Measurements from ENCODE around the gene TMEM256.
A peak's percentile ranks its signal among the peaks of the same experiment; 100 is the strongest.

The TMEM256 gene

DNA sequence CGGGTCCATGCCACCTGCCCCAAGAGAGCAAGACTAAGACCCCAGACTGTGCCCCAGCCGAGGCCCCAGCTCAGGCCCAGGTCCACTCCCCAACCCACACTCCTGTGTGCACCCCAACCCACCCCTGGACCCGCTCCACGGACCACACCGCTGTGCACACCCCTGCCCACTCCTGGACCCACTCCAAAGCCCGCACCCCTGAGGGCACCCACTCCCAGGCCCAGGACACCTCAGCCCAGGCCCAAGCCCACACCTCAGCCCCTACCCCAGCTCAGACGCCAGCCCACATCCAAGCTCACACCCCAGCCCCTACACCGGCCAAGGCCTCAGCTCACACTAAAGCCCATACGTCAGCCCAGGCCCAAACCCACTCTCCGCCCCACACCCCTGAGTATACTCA, 25.8 kb upstream of the TMEM256 start:
- DNase-seq (ENCODE audit: low read depth): no peak

DNA sequence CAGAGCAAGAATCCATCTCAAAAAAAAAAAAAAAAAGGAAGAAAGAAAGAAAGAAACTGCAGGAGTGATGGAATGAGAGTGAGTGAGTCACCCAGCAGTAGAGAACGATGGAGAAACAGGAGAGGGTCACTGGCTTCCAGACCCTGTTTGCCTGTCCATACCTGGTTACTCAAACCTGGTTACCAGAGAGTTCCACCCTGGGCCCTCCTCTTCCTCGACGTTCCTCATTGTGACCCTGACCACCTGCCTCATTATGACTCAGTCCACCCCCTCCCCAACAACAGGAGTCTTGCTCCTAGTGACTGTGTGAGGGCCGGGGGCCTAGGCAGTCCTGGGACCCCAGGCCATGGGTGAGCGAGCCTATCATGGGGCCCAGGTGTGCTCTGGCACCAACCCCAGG, 24.7 kb upstream of the TMEM256 start, which contains the start of gene SPEM3:
Gene SPEM3, plus strand, starts transcription at position 301 of the 400 bp plus-strand sequence. Its CDS starts 46 bp downstream, at position 347.
- DNase-seq (ENCODE audit: low read depth): no peak

DNA sequence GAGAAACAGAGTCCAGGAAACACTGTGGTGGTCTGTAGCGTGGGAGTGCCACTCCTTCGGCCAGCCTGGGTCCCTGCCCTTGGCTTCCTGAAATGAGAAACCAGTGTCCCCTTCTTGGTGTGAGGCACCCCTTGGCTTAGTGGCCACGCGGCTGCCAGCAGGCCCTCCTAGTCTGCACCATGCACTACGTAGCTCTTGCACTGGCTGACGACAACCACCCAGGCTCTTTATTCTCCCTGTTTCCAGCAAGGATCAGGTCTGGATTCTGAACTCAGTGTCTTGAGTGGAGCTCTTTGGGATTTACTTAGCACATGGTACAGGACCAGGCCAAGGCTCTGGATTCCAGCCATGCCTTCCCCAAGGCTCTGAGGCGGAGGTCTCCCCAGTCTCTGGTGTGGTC, 23.7 kb upstream of the TMEM256 start:
- DNase-seq (ENCODE audit: low read depth): no peak

DNA sequence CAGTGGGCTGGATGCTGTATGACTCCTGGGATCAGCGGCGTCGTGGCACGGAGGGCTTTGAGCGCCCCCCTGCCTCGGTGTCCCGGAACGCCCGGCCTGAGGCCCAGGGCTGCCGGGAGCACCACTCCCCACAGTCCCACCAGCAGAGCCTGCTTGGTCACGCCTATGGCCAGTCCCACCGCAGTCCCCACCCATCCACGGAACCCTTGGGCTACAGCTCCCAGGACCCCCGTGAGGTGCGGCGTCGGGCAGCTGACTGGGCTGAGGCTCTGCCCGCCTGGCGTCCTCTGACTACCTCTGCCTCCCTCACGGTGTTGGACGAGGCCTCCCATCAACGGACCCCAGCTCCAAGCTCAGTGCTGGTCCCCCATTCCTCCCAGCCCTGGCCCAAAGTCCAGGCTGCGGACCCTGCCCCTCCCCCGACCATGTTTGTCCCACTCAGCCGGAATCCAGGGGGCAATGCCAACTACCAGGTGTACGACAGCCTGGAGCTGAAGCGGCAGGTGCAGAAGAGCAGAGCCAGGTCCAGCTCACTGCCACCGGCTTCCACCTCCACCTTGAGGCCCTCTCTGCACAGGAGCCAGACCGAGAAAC, 23.1 kb upstream of the TMEM256 start:
- DNase-seq (ENCODE audit: low read depth): no peak

DNA sequence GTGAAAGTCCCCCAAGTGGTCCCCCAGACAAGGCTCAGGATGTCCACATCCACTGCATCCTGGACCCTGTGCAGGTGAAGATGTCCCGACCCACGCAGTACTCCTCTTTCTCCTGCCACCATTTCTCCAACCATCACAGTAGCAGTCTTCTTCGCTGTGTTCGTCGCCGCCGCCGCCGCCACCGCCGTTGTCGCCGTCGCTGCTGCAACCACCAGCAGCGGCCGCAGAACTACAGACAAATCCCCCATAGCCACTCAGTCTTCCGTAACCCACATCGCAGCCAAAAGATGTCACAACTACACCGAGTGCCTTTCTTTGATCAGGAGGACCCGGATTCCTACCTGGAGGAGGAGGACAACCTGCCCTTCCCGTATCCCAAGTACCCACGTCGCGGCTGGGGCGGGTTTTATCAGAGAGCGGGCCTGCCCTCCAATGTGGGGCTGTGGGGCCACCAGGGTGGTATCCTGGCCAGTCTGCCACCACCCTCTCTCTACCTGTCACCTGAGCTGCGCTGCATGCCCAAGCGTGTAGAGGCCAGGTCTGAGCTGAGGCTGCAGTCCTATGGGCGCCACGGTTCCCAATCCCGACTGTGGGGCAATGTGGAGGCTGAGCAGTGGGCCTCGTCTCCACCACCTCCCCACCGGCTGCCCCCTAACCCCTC, 22.4 kb upstream of the TMEM256 start:
- no peak for DNase-seq (ENCODE audit: low read depth)

DNA sequence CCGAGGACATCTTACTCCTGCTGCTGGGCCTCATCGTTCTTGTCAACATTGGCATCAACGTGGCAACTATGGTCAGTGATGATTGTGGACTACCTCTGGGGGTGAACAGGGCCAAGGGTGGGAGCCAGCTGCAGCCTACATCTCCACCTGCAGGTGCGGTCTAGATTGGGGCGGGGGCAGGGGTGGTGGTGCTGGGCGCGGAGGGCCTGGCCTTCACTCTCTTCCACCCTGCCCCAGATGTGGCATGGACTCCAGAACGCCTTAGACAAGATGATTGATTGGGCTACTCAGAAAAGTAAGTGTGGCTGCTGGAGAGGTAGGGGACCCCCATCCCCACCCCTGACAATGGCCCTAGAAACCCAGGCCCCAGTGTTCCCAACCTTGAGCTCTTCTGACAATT, 21.9 kb upstream of the TMEM256 start:
- DNase-seq (ENCODE audit: low read depth): no peak

DNA sequence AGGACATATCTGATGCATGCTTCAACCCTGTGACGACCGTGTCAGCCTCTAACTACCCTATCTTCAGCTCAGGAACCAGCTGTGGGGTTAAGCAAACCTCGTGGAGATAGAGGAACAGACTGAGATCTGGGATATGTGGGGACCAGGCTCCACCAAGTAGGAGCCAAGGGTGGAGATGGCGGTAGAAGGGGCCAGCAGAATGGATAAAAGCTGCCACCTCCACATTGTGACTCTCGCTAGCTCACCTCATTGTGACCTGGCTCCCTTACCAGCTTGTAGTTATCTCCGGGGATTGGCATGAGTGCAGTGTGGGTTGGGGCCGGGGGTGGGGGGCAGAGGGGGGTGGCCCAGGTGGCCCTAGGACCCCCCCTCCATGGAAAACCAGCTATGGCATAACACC, 21.4 kb upstream of the TMEM256 start, which contains the start of gene SPEM2:
Gene SPEM2, plus strand, starts transcription at position 301 of the 400 bp plus-strand sequence. Its CDS starts 73 bp downstream, at position 374.
- DNase-seq (ENCODE audit: low read depth): no peak

DNA sequence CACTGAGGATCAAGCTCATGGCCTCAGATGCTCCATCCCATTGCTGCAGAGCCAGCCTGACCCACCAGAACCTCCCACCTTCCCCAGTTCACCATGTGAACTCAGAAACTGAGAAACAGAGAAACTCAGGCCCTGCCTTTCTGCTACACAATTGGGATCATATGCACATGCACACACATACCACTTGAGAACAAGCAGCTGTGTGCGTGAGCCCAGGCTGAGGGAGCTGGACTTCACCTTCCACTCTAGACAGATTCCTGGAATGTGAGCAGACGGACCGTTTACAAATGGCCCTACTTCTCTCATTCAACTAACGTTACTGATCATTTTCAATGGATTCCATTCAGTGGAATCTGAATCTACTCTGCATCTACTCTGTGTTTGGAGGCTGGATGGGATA, 19.8 kb upstream of the TMEM256 start:
- no peak for DNase-seq (ENCODE audit: low read depth)

DNA sequence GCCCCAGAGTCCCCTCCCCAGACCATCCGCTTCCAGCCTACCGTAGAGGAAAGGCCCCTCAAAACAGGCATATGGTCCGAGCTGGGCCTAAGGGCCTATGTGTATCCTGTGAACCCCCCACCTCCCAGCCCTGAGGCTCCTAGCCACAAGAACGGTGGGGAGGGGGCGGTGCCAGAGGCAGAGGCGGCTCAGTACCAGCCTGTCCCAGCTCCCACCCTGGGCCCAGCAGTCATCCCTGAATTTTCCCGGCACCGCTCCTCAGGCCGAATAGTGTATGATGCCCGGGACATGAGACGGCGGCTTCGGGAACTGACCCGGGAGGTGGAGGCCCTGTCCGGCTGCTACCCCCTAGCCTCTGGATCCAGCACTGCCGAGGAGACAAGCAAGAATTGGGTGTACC, 17.3 kb upstream of the TMEM256 start:
- no peak for DNase-seq (ENCODE audit: low read depth)

DNA sequence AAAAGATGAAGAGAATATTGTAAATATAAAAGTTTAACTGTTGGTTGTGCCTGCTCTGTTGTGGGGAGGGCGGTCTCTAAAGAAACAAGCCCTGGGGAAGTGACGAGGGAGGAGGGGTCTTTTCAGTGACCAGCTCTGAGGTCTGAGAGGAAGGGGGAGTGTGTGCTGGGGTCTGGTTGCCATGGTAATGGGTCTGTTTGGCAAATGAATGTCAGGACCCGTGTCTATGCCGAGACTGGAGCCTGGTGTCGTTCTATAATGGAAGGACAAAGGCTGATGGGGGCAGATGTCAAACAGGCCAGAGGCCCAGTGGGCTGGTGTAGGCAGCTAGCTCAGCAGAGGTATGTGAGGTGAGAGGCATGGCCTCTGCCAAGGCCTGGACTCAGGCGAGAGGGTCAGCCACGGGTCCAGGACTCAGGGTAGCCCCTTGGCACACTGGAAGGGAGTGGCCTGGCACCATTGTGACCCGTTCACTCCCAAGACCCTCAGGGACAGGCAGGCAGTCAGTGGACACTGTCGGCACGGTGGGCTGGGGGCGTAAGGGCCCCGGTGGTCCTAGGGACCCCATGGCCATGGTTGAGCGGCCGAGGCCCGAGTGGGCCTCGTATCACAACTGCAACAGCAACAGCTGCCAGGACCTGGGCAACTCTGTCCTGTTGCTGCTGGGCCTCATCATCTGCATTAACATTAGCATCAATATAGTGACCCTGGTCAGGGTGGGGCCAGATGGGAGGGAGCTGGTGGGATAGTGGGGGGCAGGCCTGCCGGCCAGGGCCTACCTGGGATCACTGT, 16.1 kb upstream of the TMEM256 start, which contains the start of gene SPEM1:
Gene SPEM1, plus strand, starts transcription at position 506 of the 792 bp plus-strand sequence. Its CDS starts 61 bp downstream, at position 567.
- DNase-seq (ENCODE audit: low read depth): no peak

DNA sequence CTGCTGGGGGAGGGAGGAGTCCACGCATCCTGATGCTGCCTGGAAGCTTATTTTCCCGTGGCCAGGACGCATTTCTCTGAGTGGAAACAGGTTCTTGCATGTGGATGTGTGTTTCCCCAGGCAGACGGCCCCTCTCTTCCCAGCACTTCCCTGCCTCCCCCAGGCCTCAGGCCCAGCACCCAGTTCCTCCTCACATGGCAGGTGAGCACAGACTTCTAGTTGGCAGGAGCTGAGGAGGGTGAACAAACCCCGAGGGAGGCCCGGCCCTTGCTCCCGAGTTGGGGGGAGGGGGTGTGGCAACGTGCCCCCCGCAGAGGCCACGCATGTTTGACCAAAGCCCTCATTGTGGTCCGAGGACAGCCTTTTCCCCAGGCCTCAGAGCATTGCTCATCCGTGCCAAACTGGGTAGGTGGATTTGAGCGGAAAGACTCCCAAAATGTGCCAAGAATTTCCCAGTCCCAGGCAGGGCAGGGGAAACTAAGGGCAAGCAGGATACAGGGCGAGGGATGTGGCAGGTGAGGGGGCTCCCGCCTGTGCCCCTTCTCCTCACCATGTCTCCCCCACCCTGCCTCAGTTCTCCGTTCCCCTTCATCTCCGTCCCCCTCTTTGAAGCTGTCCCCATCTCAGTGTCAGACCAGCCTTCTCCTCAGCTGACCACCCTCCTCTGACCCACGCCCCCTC, 14.7 kb upstream of the TMEM256 start:
- DNase-seq (ENCODE audit: low read depth): no peak

DNA sequence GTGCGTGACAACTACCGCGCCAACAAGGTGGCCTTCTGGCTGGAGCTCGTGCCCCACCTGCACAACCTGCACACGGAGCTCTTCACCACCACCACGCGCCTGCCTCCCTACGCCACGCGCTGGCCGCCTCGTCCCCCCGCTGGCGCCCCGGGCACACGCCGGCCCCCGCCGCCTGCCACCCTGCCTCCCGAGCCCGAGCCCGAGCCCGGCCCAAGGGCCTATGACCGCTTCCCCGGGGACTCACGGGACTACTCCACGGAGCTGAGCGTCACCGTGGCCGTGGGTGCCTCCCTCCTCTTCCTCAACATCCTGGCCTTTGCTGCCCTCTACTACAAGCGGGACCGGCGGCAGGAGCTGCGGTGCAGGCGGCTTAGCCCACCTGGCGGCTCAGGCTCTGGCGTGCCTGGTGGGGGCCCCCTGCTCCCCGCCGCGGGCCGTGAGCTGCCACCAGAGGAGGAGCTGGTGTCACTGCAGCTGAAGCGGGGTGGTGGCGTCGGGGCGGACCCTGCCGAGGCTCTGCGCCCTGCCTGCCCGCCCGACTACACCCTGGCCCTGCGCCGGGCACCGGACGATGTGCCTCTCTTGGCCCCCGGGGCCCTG, 13.3 kb upstream of the TMEM256 start:
- no peak for DNase-seq (ENCODE audit: low read depth)

DNA sequence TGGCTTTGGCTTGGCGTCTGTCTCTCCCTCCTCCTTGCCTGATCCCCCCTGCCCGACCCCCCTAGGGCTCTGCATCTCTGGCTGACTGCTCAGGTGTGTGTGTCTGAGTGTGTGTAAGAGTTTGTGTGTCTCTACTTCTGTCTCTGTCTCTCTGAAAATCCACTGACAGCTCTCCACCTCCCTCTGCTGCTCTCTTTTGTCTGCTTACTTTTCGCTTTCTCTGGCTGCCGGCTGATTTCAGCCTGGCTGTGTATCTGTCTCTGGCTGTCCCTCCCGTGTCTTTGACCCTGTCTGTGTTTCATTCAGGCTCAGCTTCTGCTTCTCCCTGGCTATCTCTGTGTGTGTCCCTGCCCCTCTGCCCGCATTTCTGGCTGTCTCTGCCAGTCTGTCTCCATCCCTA, 12.4 kb upstream of the TMEM256 start:
- no peak for DNase-seq (ENCODE audit: low read depth)

DNA sequence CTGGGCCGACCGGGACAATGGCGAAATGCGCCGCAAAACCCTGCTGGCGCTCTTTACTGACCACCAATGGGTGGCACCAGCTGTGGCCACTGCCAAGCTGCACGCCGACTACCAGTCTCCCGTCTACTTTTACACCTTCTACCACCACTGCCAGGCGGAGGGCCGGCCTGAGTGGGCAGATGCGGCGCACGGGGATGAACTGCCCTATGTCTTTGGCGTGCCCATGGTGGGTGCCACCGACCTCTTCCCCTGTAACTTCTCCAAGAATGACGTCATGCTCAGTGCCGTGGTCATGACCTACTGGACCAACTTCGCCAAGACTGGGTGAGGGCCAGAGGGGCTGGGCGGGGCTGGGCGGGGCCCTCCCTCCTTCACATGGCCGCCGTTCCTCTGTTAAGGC, 11.9 kb upstream of the TMEM256 start:
- DNase-seq (ENCODE audit: low read depth): no peak

DNA sequence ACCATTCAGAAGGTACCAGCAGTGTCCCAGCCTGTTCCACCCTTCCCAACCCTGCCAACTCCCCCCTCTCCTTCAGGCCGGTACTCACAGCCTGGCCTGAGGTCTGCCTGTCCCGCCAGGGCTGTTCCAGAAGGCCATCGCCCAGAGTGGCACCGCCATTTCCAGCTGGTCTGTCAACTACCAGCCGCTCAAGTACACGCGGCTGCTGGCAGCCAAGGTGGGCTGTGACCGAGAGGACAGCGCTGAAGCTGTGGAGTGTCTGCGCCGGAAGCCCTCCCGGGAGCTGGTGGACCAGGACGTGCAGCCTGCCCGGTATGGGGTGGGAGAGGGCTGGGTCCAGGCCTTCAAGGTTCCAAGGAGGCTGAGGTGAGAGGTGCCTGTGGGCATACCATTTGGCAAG, 10.9 kb upstream of the TMEM256 start:
- DNase-seq (ENCODE audit: low read depth): no peak

DNA sequence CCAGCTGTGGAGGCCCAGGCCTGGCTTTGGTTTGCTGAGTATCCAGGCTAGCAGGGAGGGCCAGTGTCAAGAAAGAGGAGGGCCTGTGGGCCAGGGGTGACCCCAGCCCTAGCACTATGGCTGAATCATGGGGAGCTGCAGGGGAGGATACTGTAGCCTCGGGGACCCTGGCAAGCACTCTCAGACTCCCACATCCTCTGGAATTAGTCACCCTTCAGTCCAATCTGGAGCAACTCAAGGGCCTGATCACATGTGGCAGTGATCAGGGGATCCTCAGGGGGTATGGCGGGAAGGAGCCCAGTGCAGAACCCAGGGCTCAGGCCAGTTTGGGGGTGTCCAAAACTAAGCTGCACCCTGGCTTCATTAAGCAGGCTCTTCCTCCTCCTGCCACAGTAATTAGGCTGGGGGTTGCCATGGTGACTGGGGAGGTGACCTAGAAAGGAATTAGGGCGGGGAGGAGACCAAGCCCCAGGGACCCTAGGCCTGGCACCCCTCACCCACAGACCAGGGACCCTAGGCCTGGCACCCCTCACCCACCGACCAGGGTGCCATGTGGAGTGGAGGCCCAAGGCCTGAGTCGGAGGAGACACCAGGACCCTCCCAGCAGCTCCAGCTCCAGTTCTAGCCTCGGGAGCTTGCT, 9.6 kb upstream of the TMEM256 start:
- peak; percentile 59 for DNase-seq (ENCODE audit: low read depth)

DNA sequence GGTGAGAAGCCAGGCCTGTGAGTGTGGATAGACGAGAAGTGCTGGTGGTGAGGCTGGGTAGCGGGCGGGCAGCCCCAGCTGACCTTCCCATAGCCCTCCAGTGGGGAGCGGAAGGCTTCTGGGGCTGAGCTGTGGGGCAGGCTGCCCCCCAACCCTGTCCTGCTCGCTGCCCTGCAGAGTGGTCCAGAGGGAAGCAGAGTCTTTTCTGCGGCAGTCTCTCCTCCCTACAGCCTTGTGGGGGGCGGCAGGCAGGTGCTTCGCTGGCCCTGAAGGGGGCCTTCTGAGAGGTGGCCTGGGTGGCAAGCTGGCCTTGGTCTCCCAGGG, 7.5 kb upstream of the TMEM256 start:
- no peak for DNase-seq (ENCODE audit: low read depth)

DNA sequence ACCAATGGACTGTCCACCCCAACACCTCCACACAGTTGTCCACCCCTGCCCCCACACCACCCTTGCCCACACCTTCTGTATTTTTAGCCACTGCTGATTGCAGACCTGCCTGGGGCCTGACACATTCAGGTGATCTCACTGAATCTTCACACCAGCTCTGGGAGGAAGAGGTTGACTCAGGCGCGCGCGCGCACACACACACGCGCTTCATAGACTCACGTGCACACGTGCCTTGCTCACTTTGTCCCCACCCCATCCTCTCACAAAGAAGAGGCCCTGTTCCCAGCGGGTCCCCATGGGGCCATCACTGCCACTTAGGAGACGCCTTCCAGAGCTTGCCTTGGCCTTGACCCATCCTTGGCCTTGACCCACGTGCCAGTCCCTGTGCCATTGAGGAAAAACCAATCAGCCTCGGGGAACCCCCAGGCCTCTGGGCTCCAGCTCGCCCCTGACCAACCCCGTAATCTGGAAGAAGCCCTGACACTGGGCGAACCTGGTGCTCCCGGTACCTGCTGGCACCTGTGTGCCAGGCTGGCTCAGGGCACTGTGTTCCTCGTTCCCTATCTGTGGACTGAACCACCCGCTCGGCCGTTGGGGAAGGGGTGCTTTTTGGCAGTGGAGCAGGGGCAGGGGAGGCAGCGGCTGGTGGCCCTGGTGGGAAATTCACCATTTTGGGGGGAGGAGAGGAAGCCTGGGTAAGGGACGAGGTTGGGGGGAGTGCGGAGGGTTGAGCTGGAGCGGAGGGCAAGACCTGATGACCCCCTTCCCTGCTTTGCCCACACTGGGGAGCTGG, 6.9 kb upstream of the TMEM256 start:
- no peak for DNase-seq (ENCODE audit: low read depth)

DNA sequence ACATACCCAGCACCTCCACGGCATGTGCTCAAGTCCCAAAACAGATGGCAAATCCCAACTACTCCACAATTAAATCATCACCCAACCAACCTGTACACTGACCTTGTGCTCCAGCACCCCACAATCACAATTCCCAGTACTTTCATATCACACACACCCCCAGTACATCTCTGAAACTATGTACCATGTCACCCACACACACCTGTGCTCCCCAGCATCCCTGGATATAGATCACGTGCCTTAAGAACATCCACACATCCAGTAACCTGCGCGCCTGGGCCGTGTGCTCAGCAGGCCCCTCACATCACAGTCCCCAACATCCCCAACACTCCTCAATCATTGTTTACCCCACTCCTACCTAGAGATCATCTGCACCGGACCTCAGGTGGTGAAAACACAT, 5.8 kb upstream of the TMEM256 start:
- DNase-seq (ENCODE audit: low read depth): no peak

DNA sequence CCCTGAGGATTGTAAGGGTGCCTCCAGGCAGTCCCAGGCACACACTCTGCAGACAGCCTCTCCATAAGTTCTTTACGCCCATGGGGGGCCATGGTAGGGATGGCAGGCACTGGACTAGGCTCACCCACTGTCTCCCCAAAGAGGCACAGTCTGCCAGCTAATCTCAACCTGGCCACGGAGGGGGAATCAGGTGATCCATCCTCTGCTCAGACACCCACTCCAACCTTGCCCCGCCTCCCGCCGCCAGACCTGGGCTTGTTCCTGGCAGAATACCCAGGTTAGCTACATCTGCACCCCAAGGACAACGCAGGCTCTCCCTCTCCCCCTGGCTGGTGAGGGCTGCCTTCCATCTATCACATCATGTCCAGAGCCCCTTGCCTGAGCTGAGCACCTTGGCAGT, 5.0 kb upstream of the TMEM256 start:
- no peak for DNase-seq (ENCODE audit: low read depth)

DNA sequence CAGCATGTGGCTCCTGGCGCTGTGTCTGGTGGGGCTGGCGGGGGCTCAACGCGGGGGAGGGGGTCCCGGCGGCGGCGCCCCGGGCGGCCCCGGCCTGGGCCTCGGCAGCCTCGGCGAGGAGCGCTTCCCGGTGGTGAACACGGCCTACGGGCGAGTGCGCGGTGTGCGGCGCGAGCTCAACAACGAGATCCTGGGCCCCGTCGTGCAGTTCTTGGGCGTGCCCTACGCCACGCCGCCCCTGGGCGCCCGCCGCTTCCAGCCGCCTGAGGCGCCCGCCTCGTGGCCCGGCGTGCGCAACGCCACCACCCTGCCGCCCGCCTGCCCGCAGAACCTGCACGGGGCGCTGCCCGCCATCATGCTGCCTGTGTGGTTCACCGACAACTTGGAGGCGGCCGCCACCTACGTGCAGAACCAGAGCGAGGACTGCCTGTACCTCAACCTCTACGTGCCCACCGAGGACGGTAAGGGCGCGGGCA, 4.4 kb upstream of the TMEM256 start:
- no peak for DNase-seq (ENCODE audit: low read depth)
